Glutamatergic neuron (in vitro differentiated cells): Measurements from ENCODE around the gene RRM1. TPM values are rescaled to one million over a fixed set of nuclear protein-coding genes. Genes with fewer than 3 reads are reported as not detected.

Source experiments
- DNase-seq: peaks from one replicate; pipeline ENCODE4 v3.0.0; 2022
- H3K27ac Mint-ChIP-seq: one replicate; pipeline ENCODE4 v1.8.0; 2020; ENCODE audit warnings: mild to moderate bottlenecking, mixed read lengths, inconsistent platforms; ENCODE audit not compliant: unreplicated experiment
- H3K27me3 Mint-ChIP-seq: one replicate; pipeline ENCODE4 v1.8.0; 2020; ENCODE audit warnings: mild to moderate bottlenecking, moderate library complexity, mixed read lengths, inconsistent platforms; ENCODE audit not compliant: unreplicated experiment
- H3K36me3 Mint-ChIP-seq: one replicate; pipeline ENCODE4 v1.8.0; 2020; ENCODE audit warnings: mild to moderate bottlenecking, mixed read lengths, inconsistent platforms; ENCODE audit not compliant: unreplicated experiment
- H3K4me1 Mint-ChIP-seq: one replicate; pipeline ENCODE4 v1.8.0; 2020; ENCODE audit warnings: mild to moderate bottlenecking, low read depth, mixed read lengths, inconsistent platforms; ENCODE audit not compliant: unreplicated experiment
- H3K4me3 Mint-ChIP-seq: one replicate; pipeline ENCODE4 v1.8.0; 2020; ENCODE audit warnings: mild to moderate bottlenecking, mixed read lengths, inconsistent platforms; ENCODE audit not compliant: unreplicated experiment
- H3K9me3 Mint-ChIP-seq: one replicate; pipeline ENCODE4 v1.8.0; 2020; ENCODE audit warnings: mild to moderate bottlenecking, moderate library complexity, mixed read lengths, inconsistent platforms; ENCODE audit not compliant: unreplicated experiment
- total RNA-seq: library from RNA; stranded (reverse); fragmentation: NEBNext Ultra II Directional; extraction: Animal tissue kit (Norgen Biotek cat#: 25700); gene quantifications from one replicate; pipeline ENCODE4 v1.2.1, GENCODE V29; 2021; ENCODE audit not compliant: unreplicated experiment
- TF ChIP-seq, protein P1 (sequence below): fragments of 200-600 bp; sonication (generic); IDR thresholded peaks from one replicate; pipeline ENCODE4 v1.5.0; 2021; ENCODE audit not compliant: partially characterized antibody, unreplicated experiment

RRM1 gene
- total RNA-seq, 1 donor from 2014 or later: 38.5 TPM

DNA sequence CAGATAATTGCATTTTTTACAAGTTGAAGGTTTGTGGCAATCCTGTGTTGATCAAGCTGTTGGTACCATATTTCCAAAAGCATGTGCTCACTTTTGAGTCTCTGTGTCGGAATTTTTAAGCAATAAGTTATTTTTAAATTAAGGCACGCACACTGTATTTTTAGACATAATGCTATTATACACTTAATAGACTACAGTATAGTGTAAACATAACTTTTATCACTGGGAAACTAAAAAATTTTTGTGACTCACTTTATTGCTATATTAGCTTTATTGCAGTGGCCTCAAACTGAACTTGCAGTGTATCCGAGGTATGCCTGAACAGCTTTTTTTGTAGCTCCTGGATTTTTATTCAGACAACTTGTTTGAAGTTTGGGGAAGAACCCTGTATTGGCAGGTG lies 31.3 kb upstream of the RRM1 start:
- Mint-ChIP-seq H3K27me3 (no peaks in the 10 kb centered on the region), H3K9me3 (no peaks in the 10 kb centered on the region), H3K4me1 (no peaks in the 10 kb centered on the region), H3K4me3 (no peak overlapping the region), H3K27ac (no peak overlapping the region), H3K36me3 (no peaks in the 10 kb centered on the region)
- DNase-seq: no peak
- TF ChIP-seq, protein P1, sequence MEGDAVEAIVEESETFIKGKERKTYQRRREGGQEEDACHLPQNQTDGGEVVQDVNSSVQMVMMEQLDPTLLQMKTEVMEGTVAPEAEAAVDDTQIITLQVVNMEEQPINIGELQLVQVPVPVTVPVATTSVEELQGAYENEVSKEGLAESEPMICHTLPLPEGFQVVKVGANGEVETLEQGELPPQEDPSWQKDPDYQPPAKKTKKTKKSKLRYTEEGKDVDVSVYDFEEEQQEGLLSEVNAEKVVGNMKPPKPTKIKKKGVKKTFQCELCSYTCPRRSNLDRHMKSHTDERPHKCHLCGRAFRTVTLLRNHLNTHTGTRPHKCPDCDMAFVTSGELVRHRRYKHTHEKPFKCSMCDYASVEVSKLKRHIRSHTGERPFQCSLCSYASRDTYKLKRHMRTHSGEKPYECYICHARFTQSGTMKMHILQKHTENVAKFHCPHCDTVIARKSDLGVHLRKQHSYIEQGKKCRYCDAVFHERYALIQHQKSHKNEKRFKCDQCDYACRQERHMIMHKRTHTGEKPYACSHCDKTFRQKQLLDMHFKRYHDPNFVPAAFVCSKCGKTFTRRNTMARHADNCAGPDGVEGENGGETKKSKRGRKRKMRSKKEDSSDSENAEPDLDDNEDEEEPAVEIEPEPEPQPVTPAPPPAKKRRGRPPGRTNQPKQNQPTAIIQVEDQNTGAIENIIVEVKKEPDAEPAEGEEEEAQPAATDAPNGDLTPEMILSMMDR: no peak

- Mint-ChIP-seq H3K27ac (no peak overlapping the region), H3K4me1 (no peaks in the 10 kb centered on the region), H3K9me3 (no peaks in the 10 kb centered on the region), H3K36me3 (no peaks in the 10 kb centered on the region), H3K4me3 (no peak overlapping the region), H3K27me3 (no peaks in the 10 kb centered on the region)
- TF ChIP-seq, protein P1: no peak
- no peak for DNase-seq
Measured at GRCh38 chr11:4064278-4064955, 30.2 kb upstream of the RRM1 start.

DNA sequence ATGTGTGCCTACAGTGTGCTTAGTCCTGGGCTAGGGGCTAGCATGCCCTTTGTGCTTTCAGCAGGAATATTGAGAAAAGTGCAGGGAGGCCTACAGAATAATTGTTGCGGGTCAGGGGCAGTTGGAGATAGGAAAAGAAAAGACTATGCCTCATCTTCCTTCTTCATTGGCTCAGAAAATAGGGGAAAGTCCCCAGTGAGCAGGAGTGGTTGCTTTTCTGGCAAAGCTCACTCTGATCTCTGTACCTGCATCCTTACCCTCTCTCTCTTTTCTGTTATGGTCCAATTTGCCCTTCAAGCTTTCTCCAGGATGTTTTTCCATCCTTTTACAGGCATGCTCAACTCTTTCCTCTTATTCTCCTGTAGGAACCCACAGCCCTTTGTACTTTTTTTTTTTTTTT lies 29.5 kb upstream of the RRM1 start:
- no peak overlapping the region for H3K27ac Mint-ChIP-seq
- TF ChIP-seq, protein P1: no peak
- H3K4me3 Mint-ChIP-seq: no peak overlapping the region
- no peak for DNase-seq
- no peaks in the 10 kb centered on the region for H3K4me1 Mint-ChIP-seq
- no peaks in the 10 kb centered on the region for H3K9me3 Mint-ChIP-seq
- no peaks in the 10 kb centered on the region for H3K27me3 Mint-ChIP-seq
- no peaks in the 10 kb centered on the region for H3K36me3 Mint-ChIP-seq

DNA sequence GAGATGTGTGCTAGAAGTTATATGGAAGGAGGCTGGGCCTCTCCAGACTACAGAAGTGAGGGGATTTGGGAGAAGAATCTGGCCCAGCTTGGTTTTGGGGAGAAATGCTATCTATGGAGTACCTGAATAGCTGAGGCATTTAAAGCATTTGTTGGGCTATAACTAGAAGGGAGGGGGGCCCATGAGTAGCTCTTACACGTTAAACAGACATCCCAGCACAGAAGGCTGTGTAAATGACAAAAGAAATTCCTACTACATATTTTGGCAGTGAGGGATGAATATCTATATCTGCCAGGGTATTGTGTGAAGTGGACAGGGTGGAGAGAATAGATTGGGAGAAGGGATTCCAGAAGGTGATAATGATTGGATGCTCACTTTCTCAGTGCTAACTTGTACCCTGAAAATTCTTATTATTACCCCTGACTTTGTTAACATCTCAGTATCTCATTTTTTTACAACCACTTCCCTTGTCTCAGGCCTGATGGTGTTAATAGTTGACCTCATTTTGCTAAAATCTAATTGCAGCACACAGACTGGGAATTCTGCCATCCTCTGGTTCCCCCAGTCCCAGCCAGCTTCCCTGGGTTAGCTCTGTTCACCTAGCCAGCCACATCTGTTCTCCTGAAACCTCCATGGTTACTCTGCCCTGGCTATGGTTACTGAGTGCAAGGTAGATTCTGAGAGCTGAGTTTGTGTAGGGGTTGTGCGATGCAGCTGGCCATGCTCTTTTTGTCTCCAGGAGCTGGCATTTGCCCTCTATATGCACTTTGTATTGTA lies 28.8 kb upstream of the RRM1 start:
- TF ChIP-seq, protein P1: no peak
- Mint-ChIP-seq H3K36me3 (no peaks in the 10 kb centered on the region), H3K4me3 (no peak overlapping the region), H3K9me3 (no peaks in the 10 kb centered on the region), H3K27me3 (no peaks in the 10 kb centered on the region), H3K27ac (no peak overlapping the region), H3K4me1 (no peaks in the 10 kb centered on the region)
- DNase-seq: no peak

- no peaks in the 10 kb centered on the region for H3K4me1 Mint-ChIP-seq
- DNase-seq: no peak
- no peaks in the 10 kb centered on the region for H3K36me3 Mint-ChIP-seq
- TF ChIP-seq, protein P1: no peak
- H3K9me3 Mint-ChIP-seq: no peaks in the 10 kb centered on the region
- H3K27ac Mint-ChIP-seq: no peak overlapping the region
- H3K4me3 Mint-ChIP-seq: no peak overlapping the region
- H3K27me3 Mint-ChIP-seq: no peaks in the 10 kb centered on the region
Measured at GRCh38 chr11:4066910-4067309, 27.7 kb upstream of the RRM1 start.
